HUES64 (cell line): ENCODE data around the gene ANK3.

Source experiments
- H3K27ac ChIP-seq: 2 replicates; pipeline ENCODE4 v1.7.0; 2013; ENCODE audit warnings: low read depth, low read length, inconsistent platforms
- H3K27me3 ChIP-seq: 2 replicates; pipeline ENCODE4 v1.6.1; 2013; ENCODE audit warnings: mild to moderate bottlenecking, low read length; ENCODE audit not compliant: insufficient read depth
- H3K36me3 ChIP-seq: 2 replicates; pipeline ENCODE4 v1.6.1; 2013; ENCODE audit warnings: mild to moderate bottlenecking, low read length; ENCODE audit not compliant: insufficient read depth
- H3K4me1 ChIP-seq: 2 replicates; pipeline ENCODE4 v1.6.1; 2013; ENCODE audit warnings: mild to moderate bottlenecking, low read length, moderate library complexity; ENCODE audit not compliant: insufficient read depth
- H3K4me3 ChIP-seq: 2 replicates; pipeline ENCODE4 v1.5.1; 2013; ENCODE audit warnings: mild to moderate bottlenecking, low read length, moderate library complexity
- H3K9ac ChIP-seq: 2 replicates; pipeline ENCODE4 v1.6.1; 2013; ENCODE audit warnings: mild to moderate bottlenecking, low read depth, low read length
- H3K9me3 ChIP-seq: 2 replicates; pipeline ENCODE4 v1.6.1; 2013; ENCODE audit warnings: low read depth, low read length; ENCODE audit not compliant: insufficient read depth
- WGBS: fragments of 150-250, 120-280 bp; methylation state at CpG from one replicate; pipeline ENCODE4 v1.1.7; 2013; ENCODE audit warnings: missing lambda C conversion rate; 5-methylcytosine and 5-hydroxymethylcytosine counted together

The ANK3 gene

DNA sequence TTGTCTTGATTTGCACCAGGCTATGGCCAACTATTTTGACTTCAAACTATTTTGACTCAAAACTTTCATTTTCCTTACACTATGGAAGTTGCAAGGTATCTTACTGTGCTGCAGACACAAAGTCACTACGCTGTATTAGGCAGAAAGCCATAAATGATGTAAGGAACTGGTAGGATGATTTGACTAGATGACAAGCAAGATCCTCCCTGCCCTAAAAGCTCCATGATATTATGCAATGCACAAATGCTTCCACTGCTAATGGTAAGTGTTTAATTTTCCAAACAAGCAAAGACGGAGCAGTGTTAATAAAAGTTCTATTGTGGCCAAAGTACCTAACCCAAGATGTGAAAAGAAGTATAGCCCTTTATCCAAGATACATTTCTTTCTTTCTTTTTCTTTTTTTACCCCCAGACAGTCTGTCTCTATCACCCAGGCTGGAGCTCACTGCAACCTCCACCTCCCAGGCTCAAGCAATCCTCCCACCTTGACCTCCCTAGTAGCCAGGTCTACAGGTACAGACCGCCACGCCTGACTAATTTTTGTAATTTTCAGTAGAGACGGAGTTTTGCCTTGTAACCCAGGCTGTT lies 98.2 kb downstream of the ANK3 start:
- Histone ChIP-seq H3K27ac (no peak overlapping the region), H3K4me1 (no peaks in the 10 kb centered on the region)
- 96% methylated on average over 5 of the region's 5 CpGs for WGBS

GRCh38 chr10:60290558-60290957 lies 99.1 kb downstream of the ANK3 start:
- Histone ChIP-seq H3K27me3 (no peaks in the 10 kb centered on the region), H3K36me3 (no peaks in the 10 kb centered on the region), H3K9ac (no peak overlapping the region), H3K9me3 (no peaks in the 10 kb centered on the region), H3K27ac (no peak overlapping the region), H3K4me1 (no peaks in the 10 kb centered on the region), H3K4me3 (no peak overlapping the region)

More for the DNA sequence above, 98.2 kb downstream of the ANK3 start:
- no peaks in the 10 kb centered on the region for H3K36me3 ChIP-seq
- H3K4me3 ChIP-seq: no peak overlapping the region
- no peak overlapping the region for H3K9ac ChIP-seq
- H3K27me3 ChIP-seq: no peaks in the 10 kb centered on the region
- H3K9me3 ChIP-seq: no peaks in the 10 kb centered on the region

- no peak overlapping the region for H3K4me3 ChIP-seq
- H3K9ac ChIP-seq: no peak overlapping the region
- WGBS: 96% methylated on average over 9 of the region's 9 CpGs
- no peaks in the 10 kb centered on the region for H3K27me3 ChIP-seq
- no peaks in the 10 kb centered on the region for H3K9me3 ChIP-seq
- H3K27ac ChIP-seq: no peak overlapping the region
- no peaks in the 10 kb centered on the region for H3K36me3 ChIP-seq
- H3K4me1 ChIP-seq: no peaks in the 10 kb centered on the region
These were observed 99.9 kb downstream of the ANK3 start for GRCh38 chr10:60289800-60290199.

- Histone ChIP-seq H3K9ac (no peak overlapping the region), H3K9me3 (no peaks in the 10 kb centered on the region), H3K27me3 (no peaks in the 10 kb centered on the region), H3K4me3 (no peak overlapping the region), H3K4me1 (no peaks in the 10 kb centered on the region), H3K27ac (no peak overlapping the region), H3K36me3 (no peaks in the 10 kb centered on the region)
- 94% methylated on average over 3 of the region's 3 CpGs for WGBS
These were observed 101.4 kb downstream of the ANK3 start for GRCh38 chr10:60288256-60288655.

DNA sequence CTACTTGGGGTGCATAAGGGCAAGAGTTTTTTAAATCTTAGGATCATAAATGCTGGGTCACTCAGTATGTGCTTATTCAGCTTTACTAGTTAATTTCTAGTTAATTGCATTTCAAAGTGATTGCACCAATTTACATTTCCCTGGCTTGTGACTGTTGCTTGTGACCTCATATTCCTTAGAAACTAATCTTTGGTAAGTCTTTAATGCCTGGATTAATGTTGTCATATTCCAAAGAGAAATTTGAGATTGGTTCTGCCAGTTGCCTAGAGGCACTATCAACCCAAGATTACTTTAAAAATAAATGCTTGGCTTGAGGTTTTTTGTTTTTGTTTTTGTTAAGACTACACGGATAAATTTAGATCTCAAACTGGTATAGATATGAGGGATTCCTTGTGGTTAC lies 103.1 kb downstream of the ANK3 start:
- Histone ChIP-seq H3K9ac (no peak overlapping the region), H3K4me1 (peaks cover 8% of the 10 kb centered on the region), H3K4me3 (no peak overlapping the region), H3K27ac (no peak overlapping the region), H3K27me3 (no peaks in the 10 kb centered on the region), H3K9me3 (no peaks in the 10 kb centered on the region), H3K36me3 (no peaks in the 10 kb centered on the region)
- 92% methylated on average over 1 of the region's 1 CpG for WGBS

GRCh38 chr10:60283397-60283796 lies 106.3 kb downstream of the ANK3 start:
- H3K4me1 ChIP-seq: peaks cover 21% of the 10 kb centered on the region
- H3K27ac ChIP-seq: no peak overlapping the region
- H3K4me3 ChIP-seq: no peak overlapping the region
- WGBS: 80% methylated on average over 2 of the region's 2 CpGs
- H3K9me3 ChIP-seq: no peaks in the 10 kb centered on the region
- no peaks in the 10 kb centered on the region for H3K36me3 ChIP-seq
- no peak overlapping the region for H3K9ac ChIP-seq
- H3K27me3 ChIP-seq: no peaks in the 10 kb centered on the region

- H3K27ac ChIP-seq: no peak overlapping the region
- no peaks in the 10 kb centered on the region for H3K36me3 ChIP-seq
- no peaks in the 10 kb centered on the region for H3K9me3 ChIP-seq
- WGBS: 93% methylated on average over 4 of the region's 5 CpGs
- no peaks in the 10 kb centered on the region for H3K27me3 ChIP-seq
- H3K9ac ChIP-seq: no peak overlapping the region
- no peak overlapping the region for H3K4me3 ChIP-seq
- H3K4me1 ChIP-seq: peaks cover 21% of the 10 kb centered on the region
These were observed 106.8 kb downstream of the ANK3 start for GRCh38 chr10:60282771-60283353.

DNA sequence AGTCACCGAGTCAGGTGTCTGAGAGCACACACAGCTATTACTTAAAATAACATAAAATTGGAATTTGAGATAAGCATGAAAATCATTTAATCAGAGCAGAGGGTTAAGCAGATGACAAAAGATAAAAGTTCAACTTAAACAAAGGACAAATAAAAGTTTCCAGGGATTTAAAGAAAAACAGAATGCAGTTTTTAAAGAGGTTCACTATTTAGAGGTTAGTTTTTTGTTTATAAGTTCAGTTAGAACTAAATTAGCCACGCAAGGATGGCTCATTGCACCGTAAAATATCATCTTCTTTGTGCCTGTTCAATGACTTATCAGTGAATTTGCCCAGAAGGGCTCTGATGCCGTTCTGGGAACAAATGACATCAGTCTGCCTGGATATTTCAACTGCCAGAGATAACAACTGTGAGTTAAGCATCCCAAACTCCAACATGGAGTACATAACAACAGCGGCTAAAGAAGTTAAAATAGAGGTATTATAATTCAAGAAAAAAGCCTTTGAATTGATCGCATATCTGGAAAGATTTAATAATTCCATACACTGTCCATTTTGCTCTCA lies 107.8 kb downstream of the ANK3 start:
- WGBS: 88% methylated on average over 4 of the region's 6 CpGs
- no peaks in the 10 kb centered on the region for H3K27me3 ChIP-seq
- no peaks in the 10 kb centered on the region for H3K9me3 ChIP-seq
- no peak overlapping the region for H3K4me3 ChIP-seq
- H3K9ac ChIP-seq: no peak overlapping the region
- no peaks in the 10 kb centered on the region for H3K36me3 ChIP-seq
- no peak overlapping the region for H3K27ac ChIP-seq
- peaks cover 21% of the 10 kb centered on the region for H3K4me1 ChIP-seq

DNA sequence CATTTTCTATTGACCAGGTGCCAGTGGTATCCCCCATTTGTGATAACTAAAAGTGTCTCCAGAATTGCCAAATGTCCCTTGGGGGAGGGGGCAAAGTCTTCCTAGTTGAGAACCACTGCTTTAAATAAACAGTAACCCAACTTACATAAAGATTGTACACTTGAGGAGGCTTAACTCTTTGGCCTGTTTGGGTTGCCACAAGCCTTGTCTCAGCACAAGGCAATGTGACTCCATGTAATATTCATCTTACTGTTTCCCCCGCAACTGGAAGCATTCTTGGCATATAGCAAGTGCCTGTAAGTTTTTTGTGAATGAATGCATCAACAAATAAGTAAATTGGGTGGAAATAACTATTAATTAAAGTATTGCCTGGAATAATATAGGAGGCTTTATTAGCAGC lies 108.3 kb downstream of the ANK3 start:
- Histone ChIP-seq H3K9ac (no peak overlapping the region), H3K27me3 (no peaks in the 10 kb centered on the region), H3K4me1 (peaks cover 21% of the 10 kb centered on the region), H3K9me3 (no peaks in the 10 kb centered on the region), H3K27ac (no peak overlapping the region), H3K36me3 (no peaks in the 10 kb centered on the region), H3K4me3 (no peak overlapping the region)
- WGBS: 93% methylated on average over 1 of the region's 1 CpG

DNA sequence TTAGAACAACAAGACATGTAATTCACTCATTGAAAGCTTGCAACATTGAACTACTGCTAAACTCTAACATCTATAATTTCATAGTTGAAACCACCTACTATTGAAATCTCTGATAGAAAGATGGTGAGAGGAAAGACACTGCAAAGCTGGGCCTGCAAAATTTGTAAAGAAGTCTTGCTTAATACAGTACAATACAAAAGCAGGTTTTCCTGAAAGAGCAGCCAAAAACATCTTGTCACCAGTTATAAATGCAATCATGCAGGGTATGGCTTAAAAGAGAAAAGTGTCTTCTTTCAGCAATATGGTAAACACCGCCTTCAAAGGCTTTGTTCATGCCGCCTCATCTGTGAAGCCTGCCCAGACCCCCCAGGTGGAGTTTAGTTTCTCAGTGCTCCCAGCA lies 109.2 kb downstream of the ANK3 start:
- H3K27me3 ChIP-seq: no peaks in the 10 kb centered on the region
- 80% methylated on average over 2 of the region's 2 CpGs for WGBS
- H3K36me3 ChIP-seq: no peaks in the 10 kb centered on the region
- peaks cover 21% of the 10 kb centered on the region for H3K4me1 ChIP-seq
- H3K9ac ChIP-seq: no peak overlapping the region
- H3K4me3 ChIP-seq: no peak overlapping the region
- H3K27ac ChIP-seq: no peak overlapping the region
- no peaks in the 10 kb centered on the region for H3K9me3 ChIP-seq

- no peak overlapping the region for H3K27ac ChIP-seq
- H3K27me3 ChIP-seq: no peaks in the 10 kb centered on the region
- no peaks in the 10 kb centered on the region for H3K36me3 ChIP-seq
- no peaks in the 10 kb centered on the region for H3K9me3 ChIP-seq
- peaks cover 21% of the 10 kb centered on the region for H3K4me1 ChIP-seq
- no peak overlapping the region for H3K4me3 ChIP-seq
- WGBS: 92% methylated on average over 1 of the region's 1 CpG
- H3K9ac ChIP-seq: no peak overlapping the region
These were observed 112.0 kb downstream of the ANK3 start for GRCh38 chr10:60277656-60278055.
